ENCODE results near the gene KDM5A. TPM values are rescaled to one million over a fixed set of nuclear protein-coding genes. Genes with fewer than 3 reads are reported as not detected.
"Not testable (repeated sequence)": the region's sequence is repeated elsewhere in the genome, so short reads cannot be mapped to it uniquely, and the experiment has no call there.

KDM5A gene
- polyA plus RNA-seq, 1 donor from 2014 or later = 11.2 TPM

GRCh38 chr12:356276-356988 is 32.7 kb downstream of the KDM5A start:
- Histone ChIP-seq H3K27ac (ENCODE audit: low read length) (no peak overlapping the region), H3K36me3 (ENCODE audit: insufficient read depth, low read length) (peaks cover 29% of the 10 kb centered on the region), H3K4me2 (ENCODE audit: low read length) (no peak overlapping the region), H3K27me3 (ENCODE audit: insufficient read depth, low read depth, low read length) (no peaks in the 10 kb centered on the region), H2AFZ (ENCODE audit: low read depth, low read length) (no peak overlapping the region), H3K9ac (ENCODE audit: low read length) (no peak overlapping the region), H4K20me1 (ENCODE audit: insufficient read depth) (no peaks in the 10 kb centered on the region), H3K4me3 (ENCODE audit: low read length) (no peak overlapping the region), H3K9me2 (ENCODE audit: insufficient read depth, low read length) (no peaks in the 10 kb centered on the region), H3K9me3 (ENCODE audit: low read length) (no peaks in the 10 kb centered on the region), H3F3A (ENCODE audit: insufficient read depth, low read length, poor library complexity, severe bottlenecking) (no peaks in the 10 kb centered on the region), H3K79me2 (replicated peaks; ENCODE audit: insufficient read depth, low read length) (peaks cover 5% of the 10 kb centered on the region)
- TF ChIP-seq TAF1 (IDR thresholded peaks at IDR 0.05; ENCODE audit: low read depth) (no peak), MXI1 (conservative IDR thresholded peaks at IDR 0.05; ENCODE audit: poor library complexity, severe bottlenecking) (no peak), REST (IDR thresholded peaks at IDR 0.05; ENCODE audit: borderline replicate concordance) (no peak), EP300 (conservative IDR thresholded peaks at IDR 0.05; ENCODE audit: poor library complexity, severe bottlenecking) (no peak), RAD21 (conservative IDR thresholded peaks at IDR 0.05) (no peak), EZH2 (IDR thresholded peaks at IDR 0.05; ENCODE audit: borderline replicate concordance, insufficient read depth, low read length, poor library complexity, severe bottlenecking) (no peak), CTCF (IDR thresholded peaks at IDR 0.05; ENCODE audit: poor library complexity, severe bottlenecking) (no peak), SMC3 (conservative IDR thresholded peaks at IDR 0.05; ENCODE audit: poor library complexity) (no peak), POLR2AphosphoS5 (IDR thresholded peaks at IDR 0.05) (no peak)

GRCh38 chr12:351197-351596 is 37.9 kb downstream of the KDM5A start:
- H3K9me3 ChIP-seq (ENCODE audit: low read length); H3F3A ChIP-seq (ENCODE audit: insufficient read depth, low read length, poor library complexity, severe bottlenecking); H3K9ac ChIP-seq (ENCODE audit: low read length); H3K4me3 ChIP-seq (ENCODE audit: low read length); H3K9me2 ChIP-seq (ENCODE audit: insufficient read depth, low read length); H2AFZ ChIP-seq (ENCODE audit: low read depth, low read length); H3K36me3 ChIP-seq (ENCODE audit: insufficient read depth, low read length); H3K4me2 ChIP-seq (ENCODE audit: low read length); H3K79me2 ChIP-seq (replicated peaks; ENCODE audit: insufficient read depth, low read length); H3K27ac ChIP-seq (ENCODE audit: low read length); H4K20me1 ChIP-seq (ENCODE audit: insufficient read depth); H3K27me3 ChIP-seq (ENCODE audit: insufficient read depth, low read depth, low read length): not testable (repeated sequence)

GRCh38 chr12:349625-350024 is 39.5 kb downstream of the KDM5A start:
- H3K27me3 ChIP-seq (ENCODE audit: insufficient read depth, low read depth, low read length); H3K4me2 ChIP-seq (ENCODE audit: low read length); H4K20me1 ChIP-seq (ENCODE audit: insufficient read depth); H3F3A ChIP-seq (ENCODE audit: insufficient read depth, low read length, poor library complexity, severe bottlenecking); H3K9ac ChIP-seq (ENCODE audit: low read length); H3K36me3 ChIP-seq (ENCODE audit: insufficient read depth, low read length); H3K79me2 ChIP-seq (replicated peaks; ENCODE audit: insufficient read depth, low read length); H3K4me3 ChIP-seq (ENCODE audit: low read length); H2AFZ ChIP-seq (ENCODE audit: low read depth, low read length); H3K27ac ChIP-seq (ENCODE audit: low read length); H3K9me3 ChIP-seq (ENCODE audit: low read length); H3K9me2 ChIP-seq (ENCODE audit: insufficient read depth, low read length): not testable (repeated sequence)

- H4K20me1 ChIP-seq (ENCODE audit: insufficient read depth); H3K36me3 ChIP-seq (ENCODE audit: insufficient read depth, low read length): not testable (repeated sequence)
These were observed 46.1 kb downstream of the KDM5A start for GRCh38 chr12:343036-343435.

More at GRCh38 chr12:343036-343435, 46.1 kb downstream of the KDM5A start:
- H3F3A ChIP-seq (ENCODE audit: insufficient read depth, low read length, poor library complexity, severe bottlenecking); H3K27ac ChIP-seq (ENCODE audit: low read length); H3K27me3 ChIP-seq (ENCODE audit: insufficient read depth, low read depth, low read length); H3K9me2 ChIP-seq (ENCODE audit: insufficient read depth, low read length); H3K9ac ChIP-seq (ENCODE audit: low read length); H3K4me3 ChIP-seq (ENCODE audit: low read length); H3K4me2 ChIP-seq (ENCODE audit: low read length); H2AFZ ChIP-seq (ENCODE audit: low read depth, low read length); H3K9me3 ChIP-seq (ENCODE audit: low read length): not testable (repeated sequence)
- H3K79me2 ChIP-seq (replicated peaks; ENCODE audit: insufficient read depth, low read length) = peaks cover 12% of the 10 kb centered on the region
